ENCODE results near the gene MARCKSL1.
A peak's percentile ranks its signal among the peaks of the same experiment; 100 is the strongest.

Gene MARCKSL1

DNA sequence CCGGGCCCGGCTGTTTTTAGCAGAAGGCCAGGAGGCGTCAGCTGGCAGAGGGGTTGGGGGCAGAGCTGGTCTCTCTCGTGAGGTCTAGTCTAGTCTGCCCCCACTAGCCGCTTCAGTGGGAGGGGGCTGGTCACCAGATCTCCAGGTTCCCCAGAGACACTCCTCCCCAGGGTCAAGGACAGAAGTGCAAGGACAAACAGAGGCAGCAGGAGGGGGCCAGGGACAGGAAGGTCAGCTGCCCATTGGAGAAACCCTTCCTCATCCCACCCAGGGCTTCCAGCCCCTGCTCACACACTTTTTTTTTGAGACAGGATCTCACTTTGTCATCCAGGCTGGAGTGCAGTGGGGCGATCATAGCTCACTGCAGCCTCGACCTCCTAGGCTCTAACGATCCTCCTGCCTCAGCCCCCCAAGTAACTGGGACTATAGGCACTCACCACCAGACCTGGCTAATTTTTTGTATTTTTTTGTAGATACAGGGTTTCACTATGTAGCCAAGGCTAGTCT lies 16.3 kb upstream of the MARCKSL1 start:
- DNase-seq: no peak

DNA sequence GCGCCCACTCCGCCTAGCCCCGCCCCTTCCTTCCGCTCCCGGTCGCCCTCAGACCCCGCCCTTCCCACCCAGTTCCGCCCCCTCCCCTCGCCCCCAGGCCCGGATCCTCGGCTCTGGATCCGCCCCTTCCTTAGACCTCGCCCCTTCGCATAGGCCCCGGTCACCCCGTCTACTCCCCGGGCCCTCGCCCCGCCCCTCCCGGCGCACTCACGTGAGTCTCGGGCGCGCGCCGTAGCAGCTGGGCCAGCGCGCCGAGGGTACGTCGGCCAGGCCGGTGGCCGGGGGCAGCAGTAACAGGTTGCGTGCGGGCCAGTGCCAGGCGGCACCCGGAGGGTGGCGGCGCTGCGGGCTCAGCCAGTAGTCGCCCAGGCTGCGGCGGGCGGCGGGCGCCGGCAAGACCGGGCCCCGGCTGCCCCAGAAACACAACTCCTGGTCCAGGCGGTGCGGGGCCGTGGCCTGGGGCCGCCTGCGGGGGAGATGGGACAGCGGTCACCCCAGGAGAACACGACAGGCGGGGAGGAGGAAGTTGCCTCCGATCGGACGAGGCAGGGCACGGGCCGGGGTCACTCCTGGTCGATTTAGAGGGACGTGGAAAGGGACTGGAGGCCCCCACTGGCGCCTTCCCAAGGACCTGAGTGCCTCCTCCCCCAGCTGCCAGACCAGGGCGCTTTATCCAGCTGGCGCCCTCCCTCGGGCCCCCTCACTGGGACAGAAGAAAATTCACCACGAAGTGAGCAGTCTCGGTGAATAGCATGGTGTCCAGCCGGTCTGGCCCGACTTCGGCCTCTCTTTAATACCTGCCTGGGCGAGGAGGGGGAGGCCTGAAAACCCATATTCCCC lies 15.6 kb upstream of the MARCKSL1 start:
- DNase-seq: peak; percentile 97

DNA sequence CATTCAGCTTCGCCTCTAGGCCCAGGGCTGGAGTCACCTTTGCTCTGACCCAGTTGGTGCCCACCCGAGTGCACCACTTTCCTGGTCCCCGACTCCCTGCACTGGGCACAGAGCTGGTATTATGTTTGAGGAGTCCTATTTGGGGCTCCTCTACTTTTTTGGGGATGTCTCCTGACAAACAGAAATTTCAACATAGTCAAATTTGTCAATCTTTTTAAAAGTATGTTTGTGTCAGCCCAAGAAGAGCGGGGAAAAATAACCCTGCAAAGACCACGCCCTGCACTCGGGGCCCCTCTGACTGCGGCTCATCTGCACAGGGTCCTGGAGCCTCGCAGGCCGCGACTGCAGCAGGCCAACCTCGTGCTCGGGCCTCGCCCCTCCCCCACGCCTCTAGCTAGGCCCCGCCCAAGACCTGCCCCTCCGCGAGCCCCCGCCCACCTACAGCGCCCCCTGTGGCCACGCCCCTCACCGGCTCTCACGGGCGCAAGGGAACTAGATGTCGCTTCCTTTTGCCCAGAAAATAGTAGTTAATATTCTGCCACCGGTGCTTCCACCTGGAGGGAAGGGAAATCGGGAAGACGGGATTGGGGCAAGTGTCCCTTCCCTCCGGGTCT lies 14.9 kb upstream of the MARCKSL1 start:
- peak; percentile 79 for DNase-seq

- no peak for DNase-seq
These were observed 13.2 kb upstream of the MARCKSL1 start for GRCh38 chr1:32349211-32349708.

GRCh38 chr1:32346532-32347157 lies 10.6 kb upstream of the MARCKSL1 start:
- no peak for DNase-seq

GRCh38 chr1:32345289-32345827 lies 9.3 kb upstream of the MARCKSL1 start:
- no peak for DNase-seq

DNA sequence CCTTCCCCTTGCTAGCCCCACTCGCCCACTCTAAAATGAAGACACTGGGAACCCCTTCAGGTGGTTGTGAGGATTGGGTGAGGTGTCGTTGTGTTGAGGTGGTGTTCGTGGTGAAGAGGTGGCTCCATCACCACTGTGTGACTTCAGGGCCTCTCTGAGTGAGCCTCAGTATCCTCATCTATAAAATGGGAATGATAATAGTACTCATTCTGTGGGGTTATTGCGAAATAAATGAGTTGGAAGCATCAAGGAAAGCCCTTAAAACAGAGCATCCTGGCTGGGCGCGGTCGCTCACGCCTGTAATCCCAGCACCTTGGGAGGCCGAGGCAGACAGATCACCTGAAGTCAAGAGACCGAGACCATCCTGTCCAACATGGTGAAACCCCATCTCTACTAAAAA lies 6.7 kb upstream of the MARCKSL1 start:
- no peak for DNase-seq

DNA sequence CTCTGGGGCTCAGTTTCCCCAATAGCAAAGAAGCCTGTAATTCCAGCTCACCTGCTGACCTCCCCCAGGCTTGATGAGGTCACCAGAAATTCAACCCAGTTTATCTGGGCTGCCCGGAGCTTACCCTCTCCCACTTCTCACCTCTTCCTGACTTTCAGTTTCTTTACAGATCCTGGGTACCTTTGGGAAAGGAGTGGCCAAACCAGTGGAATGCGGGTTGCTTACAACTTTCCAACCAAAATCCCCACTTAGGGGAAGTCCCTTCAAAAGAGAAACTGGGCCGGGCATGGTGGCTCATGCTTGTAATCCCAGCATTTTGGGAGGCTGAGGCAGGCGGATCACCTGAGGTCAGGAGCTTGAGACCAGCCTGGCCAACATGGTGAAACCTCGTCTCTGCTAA lies 5.9 kb upstream of the MARCKSL1 start:
- no peak for DNase-seq

DNA sequence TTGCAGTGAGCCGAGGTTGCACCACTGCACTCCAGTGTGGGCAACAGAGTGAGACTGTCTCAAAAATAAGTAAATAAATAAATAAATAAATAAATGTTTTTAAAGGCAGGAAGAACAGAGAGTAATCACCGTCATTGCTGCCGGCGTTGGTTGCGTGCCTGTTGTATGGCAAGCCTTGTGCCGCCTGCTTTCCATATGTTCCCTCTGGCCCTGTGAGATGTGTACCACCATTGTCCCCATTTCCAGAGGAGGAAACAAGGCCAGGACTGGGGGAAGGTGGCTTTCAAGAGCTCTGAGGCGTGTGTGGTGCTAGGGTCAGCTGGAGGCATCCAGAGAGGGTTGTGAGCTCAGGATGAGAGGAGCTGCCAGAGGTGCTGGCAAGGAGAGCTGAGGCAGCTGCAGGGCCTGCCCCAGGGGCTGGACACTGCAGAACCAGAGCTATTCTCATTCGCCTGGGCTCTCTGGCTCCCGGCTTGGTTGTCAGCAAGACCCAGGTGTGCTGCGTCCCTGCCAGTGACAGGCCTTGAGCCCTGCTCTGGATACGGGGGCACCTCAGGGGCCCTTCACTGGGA lies 5.2 kb upstream of the MARCKSL1 start:
- no peak for DNase-seq

DNA sequence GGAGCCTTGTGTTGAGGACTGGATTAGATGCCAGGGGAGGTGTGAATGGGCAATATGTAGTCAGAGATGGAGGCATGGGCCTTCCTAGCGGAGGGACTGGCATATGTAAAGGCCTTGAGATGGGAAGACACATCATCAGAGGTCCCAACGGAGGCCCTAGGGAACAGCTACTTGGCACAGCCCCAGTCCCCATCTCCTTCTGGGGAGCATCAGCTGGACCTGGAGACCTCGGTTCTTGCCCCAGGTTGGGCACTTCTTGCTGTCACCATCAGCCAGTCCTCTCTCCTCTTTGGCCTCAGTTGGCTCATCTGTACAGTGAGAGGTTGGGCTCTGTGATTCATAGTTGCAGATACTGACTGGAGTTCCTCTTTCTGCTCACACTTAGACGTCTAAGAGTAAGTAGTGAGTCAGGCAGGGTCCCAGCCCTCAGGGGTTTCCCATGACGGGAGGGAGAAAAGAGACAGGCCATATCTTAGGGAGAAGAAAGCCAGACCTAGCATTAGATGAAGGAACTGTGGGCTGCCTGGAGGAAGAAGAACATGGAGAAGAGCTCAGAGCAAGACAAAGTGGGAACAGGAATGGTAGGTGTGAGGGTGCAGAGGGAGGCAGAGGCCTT lies 3.4 kb upstream of the MARCKSL1 start:
- no peak for DNase-seq

DNA sequence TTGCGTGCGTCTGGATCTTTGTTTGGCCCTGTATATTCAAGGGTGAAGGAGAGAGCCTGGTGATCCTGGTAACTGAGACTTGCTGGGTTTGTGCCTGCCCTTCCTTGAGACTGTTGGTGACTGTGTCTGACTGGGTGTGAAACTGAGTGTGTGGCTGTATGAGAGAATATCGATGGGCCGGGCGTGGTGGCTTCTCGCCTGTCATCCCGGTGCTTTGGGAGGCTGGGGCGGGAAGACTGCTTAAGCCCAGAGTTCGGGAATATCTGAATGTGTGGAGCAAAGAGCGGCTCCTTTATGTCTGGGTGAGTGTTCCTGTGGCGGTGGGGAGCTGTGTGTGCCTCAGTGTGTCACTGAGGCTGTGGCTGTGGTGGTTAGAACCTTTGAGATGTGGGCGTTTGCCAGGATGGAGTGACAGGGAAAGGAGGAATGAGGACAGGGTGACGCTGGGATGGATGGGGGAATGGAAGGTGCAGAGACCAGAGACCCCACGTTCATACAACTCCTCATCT lies 2.7 kb upstream of the MARCKSL1 start:
- no peak for DNase-seq

DNA sequence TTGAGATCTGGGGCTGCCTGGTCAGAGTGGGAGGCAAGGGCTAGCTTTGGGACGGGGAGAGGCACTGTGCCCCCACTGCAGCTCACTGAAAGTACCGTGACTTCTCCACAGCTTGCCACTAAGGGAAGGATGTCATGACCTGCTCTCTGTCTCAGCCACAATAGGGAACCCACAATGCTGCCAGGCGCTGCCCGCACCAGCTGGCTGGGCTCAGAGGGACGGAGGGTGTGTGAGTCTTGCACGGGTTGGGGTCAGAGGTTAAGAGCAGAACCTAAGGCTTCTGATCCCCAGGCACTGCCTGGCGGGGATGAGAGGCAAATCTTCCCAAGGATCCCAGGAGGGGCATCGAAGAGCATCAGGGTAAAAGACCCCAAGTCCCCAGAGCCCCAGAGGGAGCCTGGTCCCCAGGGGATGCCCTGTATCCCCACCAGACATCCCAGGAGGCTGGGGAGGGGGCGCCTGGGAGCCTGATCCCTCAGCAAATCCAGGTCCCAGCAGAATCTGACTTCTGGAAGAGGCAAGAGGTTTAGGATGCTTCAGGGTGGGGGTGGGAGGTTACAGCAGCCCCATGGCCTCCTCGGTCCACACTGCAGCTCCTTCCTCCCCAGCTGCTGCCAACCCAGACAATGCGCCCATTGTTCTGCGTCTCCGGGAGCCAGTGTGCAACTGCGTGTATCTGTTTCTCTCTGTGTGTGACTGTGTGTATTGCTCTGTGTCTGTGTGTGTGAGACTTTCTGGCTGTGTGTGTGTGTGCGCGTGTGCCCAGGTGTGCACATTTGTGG lies 2.0 kb upstream of the MARCKSL1 start:
- DNase-seq: no peak

DNA sequence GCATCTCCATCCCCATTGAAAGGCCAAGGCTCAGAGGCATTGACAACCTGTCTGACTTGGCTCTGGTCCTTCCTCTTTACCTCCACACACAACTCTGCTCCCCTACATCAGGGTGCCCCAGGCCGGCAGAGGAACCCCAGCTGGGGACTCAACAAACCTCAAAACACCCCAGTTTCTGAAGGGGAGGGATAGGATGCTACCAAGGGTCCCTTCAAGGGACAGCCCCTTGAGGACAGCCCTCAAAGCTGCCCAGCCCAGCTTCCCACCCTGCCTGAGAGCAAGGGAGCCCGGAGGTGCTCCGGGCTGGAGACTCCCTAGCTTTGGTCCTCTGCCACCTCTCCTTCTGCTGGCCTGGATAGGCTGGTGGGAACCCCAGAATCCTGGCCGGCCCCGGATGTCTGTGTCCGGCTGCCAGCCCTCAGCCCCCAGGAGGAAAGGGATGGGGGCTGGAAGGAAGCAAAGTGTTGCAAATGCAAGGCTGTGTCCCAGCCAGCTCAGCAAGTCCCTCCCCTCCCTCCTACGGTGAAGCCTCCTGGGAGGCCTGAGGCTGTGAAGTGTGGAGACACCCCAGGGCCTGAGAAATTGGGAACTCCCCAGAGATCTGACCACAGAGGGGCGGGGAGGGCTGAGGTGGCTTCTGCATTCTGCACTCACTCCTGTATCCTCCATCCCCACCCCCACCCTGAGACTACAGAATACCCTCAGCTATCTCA lies 1.1 kb upstream of the MARCKSL1 start:
- no peak for DNase-seq

GRCh38 chr1:32336591-32336932 lies 529 bp upstream of the MARCKSL1 start:
- DNase-seq: no peak

- DNase-seq: no peak
These were observed 571 bp downstream of the MARCKSL1 start for GRCh38 chr1:32335535-32335789.

GRCh38 chr1:32334864-32335534 lies 1.0 kb downstream of the MARCKSL1 start:
- DNase-seq: peak; percentile 40

GRCh38 chr1:32334274-32334861 lies 1.7 kb downstream of the MARCKSL1 start:
- DNase-seq: no peak

- no peak for DNase-seq
These were observed 2.6 kb downstream of the MARCKSL1 start for GRCh38 chr1:32333251-32333963.

- no peak for DNase-seq
These were observed 3.5 kb downstream of the MARCKSL1 start for GRCh38 chr1:32332290-32333079.

All from NCI-H2171 (cell line).